RKO (cell line): ENCODE results near the gene SNRPA1.
A peak's percentile ranks its signal among the peaks of the same experiment; 100 is the strongest.
"Not testable (repeated sequence)": the region's sequence is repeated elsewhere in the genome, so short reads cannot be mapped to it uniquely, and the experiment has no call there.

Source experiments
- DNase-seq: peaks from one replicate; pipeline ENCODE4 v3.0.0-alpha.2; 2016; ENCODE audit warnings: low spot score

Gene SNRPA1

DNA sequence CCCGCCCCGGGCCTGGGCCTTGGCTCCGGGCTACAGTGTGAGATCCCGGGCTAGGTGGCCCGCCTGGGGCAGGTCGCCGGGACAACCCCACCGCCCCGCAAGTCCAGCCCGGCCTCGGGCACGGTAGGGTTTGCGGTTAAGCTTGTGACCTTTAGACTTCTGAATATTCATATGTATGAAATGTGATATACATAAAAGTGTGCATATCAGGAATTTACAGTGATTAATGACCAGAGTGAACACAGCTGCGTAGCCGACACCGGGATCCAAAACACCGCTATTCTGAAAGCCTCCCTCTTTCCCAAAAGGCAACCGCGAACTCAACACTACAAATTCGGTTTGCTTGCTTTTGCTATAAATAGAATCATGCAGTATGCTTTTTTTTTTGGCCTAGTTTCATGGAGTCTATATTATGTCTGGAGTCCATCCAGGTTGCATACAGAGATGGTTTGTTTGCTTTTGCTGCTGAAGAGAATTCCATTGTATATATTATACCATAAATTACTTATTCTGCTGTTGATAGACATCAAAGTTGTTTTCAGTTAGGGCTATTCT is 636 bp upstream of the SNRPA1 start:
- DNase-seq, result peak; percentile 65

DNA sequence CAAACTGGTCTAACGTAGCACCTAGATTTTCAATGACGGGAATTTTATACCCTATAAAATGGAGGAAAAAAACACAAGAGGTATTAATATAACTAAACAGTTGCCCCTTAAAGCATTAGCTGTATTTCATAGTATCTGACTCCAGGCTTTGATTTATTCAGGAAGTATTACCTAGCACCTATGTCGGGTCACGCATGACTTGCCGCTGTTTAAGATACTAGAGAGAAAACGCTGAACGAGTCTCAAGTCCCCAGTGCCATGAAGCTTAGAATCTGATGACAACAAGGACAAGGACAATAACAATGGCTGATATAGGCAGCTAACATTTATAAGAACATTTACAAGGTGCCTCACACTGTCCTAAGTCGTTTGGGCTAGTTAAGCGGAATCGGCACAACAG is 1.9 kb downstream of the SNRPA1 start:
- peak; percentile 40 for DNase-seq

DNA sequence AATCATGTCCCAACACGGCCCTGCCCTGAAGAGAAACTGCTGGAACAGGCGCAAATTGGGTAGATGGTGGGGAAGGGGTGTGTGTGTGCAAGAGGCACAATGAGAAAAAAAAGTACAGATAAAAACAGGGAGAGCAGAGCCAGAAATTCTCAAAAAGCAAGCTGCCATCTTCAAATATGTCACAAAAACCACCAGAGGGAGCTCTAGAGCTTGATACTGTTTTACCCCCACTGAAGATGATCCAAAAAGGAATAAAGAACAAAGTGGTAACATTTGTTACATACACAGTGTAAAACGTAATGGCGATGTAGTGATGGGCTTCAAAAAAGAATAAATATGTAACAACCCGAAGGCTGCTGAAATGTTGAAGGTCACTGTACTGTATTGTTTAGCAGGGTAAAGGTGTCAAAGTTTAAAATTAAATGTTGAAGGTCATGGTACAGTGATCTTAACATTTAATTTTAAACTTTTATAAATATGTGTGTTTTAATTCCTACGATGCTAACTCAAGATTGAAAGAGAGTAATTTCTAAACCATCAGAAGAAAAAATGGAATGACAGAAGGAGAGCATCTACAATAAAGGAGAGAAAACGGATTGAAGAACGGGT is 6.0 kb downstream of the SNRPA1 start:
- DNase-seq, result peak; percentile 74

DNA sequence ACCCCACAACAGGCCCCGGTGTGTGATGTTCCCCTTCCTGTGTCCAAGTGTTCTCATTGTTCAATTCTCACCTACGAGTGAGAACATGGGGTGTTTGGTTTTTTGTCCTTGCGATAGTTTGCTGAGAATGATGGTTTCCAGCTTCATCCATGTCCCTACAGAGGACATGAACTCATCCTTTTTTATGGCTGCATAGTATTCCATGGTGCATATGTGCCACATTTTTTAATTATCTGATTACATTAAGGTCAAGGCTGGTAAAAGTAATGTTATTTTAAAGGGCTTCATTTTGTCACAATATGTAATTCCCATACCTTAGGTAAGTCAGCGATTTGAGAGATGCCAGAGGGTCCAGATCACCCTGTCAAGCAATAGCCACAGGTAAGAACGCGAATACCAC is 7.7 kb downstream of the SNRPA1 start:
- DNase-seq, result not testable (repeated sequence)

DNA sequence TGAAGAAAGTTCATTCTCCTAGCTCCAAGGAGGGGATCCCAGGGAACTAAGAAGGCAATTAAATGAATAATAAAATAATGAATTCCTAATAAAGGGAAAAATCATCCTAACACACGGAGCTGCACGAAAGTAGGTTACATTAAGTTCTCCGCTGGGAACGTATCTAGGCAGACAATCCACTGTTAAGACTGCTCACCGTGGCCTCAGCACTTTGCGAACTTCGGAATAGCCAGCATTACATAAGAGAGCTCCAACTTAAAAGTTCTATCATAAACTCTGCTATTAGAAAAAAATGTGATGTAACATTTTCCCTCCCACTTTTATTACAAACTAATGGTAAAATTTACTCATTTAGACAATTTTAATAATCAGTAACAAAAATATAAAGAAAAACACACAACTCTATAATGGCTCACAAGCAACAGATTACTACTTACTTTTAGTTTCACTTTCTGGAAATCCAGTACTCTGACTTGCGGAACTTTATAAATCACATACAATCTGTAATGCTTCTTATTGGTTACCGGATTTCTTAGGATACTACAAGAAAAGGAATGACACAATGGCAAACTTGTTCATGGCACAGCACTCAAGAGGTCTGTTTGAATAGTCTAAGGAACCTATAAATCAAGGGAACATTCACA is 8.5 kb downstream of the SNRPA1 start:
- DNase-seq, result no peak

DNA sequence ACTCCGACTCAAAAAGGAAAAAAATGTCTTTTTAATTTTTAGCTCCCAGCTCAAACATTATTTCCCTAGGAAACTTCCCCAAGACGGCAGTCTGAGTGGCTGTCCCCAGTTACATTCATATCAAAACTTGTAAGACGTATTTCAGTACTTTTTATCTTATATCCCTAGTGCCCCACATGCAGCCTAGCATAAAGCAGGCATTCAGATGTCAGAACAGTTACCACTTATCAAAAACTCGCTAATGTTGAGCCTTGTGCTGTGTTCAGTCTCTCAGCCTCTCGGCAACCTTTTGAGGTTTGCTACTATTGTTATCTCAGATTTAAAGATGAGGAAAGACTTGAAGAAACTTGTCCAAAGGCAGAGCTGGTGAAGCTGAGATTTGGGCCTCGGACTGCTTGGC is 11.1 kb downstream of the SNRPA1 start:
- DNase-seq, result no peak

DNA sequence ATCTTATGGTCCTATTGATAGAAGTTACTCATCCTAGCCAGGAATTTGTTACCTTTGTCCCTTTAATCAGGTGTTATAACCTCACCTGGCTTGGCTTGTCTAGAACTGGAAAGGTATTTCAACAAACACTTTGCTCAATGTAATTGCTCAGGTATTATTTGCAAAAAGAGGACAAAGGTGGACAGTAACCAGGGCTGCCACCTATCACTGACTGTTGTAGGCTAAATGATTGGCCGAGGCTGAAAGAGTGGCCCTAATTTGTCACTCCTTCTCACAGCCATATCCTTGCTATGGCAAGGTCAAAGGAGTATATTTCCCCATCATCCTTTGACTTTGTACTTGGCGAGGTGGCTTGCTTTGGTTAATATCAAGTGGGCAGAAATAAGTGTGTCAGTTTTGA is 15.0 kb downstream of the SNRPA1 start:
- DNase-seq, result no peak

DNA sequence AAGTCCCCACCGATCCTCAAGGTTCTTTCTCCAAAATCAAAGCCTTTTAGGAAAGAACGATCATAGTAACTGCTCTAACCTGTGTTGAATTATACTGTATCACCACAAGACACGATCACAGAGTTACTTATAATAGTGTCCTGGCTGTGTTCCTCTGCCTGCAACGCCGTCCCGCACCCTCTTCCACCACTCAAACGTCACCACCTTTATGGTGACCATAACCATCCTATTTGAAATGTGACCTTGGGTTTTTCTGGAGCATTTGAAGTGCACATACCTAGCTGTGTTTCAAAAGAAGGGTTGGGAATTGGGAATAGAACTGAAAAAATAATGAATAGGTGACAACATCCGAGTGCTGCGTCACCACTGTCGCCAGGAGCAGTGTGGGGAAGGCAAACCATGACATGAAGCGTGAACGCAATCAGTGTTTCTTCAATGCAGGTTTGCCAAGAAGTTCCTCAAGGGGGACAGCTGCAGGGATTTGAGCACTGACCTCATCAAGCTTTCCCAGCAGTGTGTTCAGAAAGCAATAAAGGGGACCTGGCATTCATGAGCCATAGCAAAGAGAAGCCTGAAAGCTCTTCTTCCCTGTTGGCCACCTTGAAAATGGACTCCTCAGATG is 17.0 kb downstream of the SNRPA1 start:
- DNase-seq, result peak; percentile 49

DNA sequence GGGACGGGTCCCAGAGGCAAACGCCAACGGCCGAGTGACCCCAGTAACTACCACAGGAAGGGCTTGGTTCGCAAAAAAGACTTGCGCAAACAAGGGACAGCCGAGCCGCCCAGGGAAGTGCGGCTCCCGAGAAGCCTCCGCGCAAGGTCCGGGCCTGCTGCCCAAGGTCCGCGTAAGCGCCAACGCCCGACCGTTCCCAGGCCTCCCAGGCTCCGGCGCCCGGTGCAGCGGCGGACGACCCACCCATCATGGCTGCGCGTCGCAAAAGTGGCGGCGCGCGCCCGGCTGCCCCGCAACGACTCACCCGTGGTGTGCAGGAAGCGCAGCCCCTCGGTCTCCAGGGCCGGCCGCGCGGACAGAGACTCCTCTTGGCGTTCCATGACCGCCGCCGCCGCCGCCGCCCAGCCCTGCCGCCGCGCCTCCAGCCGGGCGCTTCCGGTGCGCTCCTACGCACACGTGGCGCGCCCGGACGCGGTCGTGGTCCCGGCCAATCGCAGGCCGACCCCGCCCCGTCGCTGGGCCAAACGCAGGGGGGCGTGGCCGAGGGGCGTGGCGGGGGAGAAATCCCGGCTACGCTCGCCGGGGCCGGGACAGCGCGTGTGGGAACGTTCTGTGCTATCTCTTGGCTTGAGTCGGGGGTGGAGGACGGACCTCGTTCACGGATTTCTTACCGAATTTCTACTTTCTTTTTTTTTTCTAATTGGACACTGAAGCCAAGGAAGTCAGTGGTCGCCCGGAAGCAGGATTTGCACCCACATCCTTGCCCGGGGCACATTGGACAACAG is 17.8 kb downstream of the SNRPA1 start, which contains the start of gene SELENOS:
SELENOS (minus strand) TSS at position 448 of the 785 bp plus-strand sequence; CDS start at position 380, 68 bp downstream.
- peak; percentile 90 for DNase-seq

DNA sequence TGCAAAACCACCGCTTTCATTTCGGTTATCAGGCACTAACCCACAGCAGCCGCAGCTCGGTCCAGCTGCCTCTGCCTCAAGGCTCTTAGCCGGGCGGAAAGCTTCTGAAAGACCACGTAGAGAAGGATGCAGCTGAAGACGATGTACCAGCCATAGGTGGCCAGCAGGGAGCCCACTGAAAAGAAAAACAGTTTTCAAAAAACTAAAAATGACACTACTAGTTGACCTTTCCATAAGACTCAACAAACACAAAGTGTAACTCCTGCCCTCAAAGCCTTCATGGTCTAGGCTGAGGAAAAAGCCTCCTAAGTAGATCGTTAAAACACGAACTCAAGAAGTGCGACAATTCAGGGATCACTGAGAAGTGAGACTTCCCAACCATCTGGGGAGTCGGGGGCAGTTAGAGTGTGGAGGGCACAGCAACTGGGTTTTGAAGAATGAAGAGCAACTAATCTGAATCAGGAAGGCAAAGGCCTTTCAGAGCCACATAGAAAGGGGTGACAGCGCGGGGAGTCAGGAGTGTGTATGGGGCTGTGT is 18.5 kb downstream of the SNRPA1 start:
- peak; percentile 70 for DNase-seq

DNA sequence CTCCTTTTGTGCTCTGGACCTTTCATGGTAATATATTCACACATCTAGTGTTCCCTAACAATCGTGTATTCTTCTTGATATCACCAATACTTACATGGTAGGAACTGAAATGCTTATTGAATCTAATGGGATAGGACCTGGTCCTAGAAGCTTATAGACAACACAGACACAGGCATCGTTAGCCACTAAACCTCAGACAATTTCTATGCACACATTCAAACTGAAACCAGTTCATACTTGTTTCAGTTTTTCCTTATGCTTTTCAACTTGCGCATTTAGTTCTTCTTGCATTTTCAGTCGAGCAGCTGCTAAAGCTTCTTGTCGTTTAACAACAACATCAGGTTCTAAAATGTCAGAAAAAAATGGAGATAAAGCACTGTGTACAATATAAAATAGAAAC is 20.0 kb downstream of the SNRPA1 start:
- no peak for DNase-seq

DNA sequence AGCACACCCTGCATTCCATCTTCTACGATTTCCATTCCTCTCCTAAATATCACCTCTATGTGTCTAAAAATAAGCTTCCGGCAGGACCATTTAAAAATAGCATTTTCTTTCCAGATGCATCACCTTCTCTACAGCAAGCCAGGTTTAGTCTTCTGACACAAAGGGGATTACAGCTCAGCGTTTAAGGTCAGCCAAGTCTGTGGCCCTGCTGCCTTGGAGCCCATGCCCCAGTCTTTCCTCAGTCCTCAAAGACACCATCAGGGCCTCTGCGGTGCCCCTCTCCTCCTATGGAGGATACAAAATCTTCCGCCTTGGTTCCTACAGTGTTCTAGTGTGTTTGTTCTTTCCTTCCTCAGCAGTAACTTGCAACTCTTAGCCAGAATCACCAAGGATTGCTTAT is 21.5 kb downstream of the SNRPA1 start:
- no peak for DNase-seq

DNA sequence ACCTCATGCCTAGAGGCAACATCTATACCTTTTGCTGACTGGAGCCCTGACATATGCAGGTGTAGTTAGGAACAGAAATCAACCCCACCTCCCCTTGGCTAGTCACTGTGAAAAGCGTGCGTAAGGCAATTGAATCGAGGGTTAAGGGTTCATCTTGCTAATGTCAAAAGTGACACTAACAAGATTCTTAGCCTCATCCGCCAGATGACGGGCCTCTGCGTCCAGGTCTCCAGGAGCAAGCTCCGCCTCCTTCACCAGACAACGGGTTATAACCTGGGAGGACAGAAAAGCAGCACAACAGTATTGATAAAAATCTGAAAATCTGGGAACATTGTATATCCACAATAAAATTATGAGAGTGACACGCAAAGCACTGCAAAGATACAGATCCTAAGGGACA is 22.5 kb downstream of the SNRPA1 start:
- no peak for DNase-seq

DNA sequence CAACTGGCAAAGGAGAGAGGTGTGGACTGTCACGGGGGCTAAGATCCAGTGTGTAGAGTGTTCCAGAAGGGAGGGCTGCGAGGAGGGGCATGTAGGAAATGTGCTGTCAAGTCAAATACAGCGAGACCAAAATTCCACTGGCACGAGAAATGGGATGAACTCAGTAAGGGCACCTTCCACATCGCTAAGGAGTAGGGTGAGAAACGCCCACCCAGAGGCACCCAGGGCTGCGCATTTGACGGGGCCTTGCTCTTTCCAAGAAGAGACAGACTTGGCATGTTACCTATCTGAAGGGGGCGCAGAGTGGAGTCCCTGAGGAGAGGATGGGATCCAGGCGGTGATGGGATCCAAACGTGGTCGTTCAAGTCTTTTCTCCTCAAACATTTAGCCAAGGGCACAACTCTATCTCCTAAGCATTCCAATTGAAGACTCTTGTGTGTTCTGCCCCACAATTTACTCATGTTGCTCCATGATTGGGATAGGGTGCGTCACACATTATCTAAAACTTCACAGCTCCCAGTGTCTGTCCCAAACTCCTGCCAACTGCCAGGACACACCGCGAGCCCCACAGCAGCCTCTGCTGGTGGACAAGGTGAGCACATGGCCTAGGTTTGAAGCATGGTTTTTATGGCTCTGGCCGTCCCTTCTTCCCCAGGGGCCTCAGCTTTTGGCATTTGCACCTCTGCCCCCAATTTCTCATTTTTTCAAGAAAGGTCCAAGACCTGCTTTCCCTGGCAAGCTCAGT is 25.4 kb downstream of the SNRPA1 start:
- no peak for DNase-seq

DNA sequence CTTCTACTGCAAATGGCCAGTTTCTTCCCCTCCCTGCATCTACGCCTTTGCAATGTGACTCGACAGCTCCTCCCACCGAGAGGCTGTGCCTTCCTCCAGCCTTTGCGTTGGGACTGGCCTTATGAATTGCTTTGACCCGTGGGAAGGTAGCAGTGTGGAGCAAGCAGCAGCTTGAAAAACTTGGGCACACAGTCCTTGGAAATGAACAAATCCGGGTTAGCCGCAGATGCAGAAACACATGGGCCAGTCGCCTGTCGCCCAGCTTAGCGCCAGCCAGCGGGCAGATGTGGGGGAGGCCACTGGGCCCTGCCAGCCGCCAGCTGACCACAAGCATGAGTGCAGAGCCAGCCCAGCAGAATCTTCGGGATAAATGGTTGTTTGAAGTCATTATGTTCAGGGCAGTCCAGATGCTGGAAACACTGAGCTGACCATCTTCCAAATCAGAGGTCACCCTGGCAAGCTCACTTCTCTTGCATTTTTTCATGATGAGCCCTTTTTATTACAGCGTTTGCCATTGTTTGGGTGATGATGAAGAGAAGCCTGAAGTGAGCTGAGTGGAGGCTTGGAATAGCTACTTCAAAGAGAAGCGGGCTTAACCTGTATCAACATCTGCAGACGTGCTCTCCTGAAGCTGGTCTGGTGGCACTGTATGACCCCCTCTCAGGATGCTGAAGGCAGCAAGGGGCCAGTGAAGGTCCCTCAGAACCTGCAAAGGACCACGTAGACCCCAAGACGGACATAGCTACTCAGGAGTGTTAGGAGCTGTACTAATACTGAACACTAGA is 27.5 kb downstream of the SNRPA1 start:
- DNase-seq, result no peak

DNA sequence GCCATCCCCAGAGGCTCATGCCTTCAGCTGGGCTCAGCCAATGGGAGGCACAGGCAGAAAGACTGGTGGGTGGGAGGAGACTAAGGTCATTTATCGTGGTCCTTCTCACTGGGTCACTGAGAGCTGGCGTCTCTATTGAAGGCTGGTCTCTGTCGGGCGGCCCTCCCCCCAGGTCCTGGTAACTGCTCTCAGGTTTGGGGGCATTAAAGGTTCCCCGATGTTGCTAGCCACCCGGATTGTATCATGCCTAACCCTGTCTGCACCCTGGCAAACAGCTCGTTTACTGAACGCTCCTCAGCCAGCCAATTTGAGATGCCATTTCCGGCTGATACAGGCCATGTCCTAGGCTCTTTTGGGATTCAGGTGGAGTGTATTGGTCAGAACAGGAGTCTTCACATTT is 28.3 kb downstream of the SNRPA1 start:
- no peak for DNase-seq

DNA sequence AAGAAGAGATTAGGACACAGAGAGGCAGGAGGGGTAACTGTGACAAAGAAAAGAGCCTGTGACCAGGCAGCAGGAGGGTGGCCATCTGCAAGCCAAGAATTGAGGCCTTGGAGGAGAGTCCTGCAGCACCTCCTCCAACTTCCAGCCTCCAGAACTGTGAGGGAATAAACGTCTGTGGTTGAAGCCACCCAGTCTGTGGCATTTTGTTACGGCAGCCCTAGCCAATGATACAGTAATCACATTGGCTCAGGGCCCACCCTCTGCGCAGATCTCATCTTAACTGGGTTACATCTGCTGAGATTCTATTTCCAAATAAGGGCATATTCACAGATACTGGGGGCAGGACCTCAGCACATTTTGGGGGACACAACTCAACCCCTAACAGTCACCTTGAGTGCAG is 29.0 kb downstream of the SNRPA1 start:
- DNase-seq, result no peak

DNA sequence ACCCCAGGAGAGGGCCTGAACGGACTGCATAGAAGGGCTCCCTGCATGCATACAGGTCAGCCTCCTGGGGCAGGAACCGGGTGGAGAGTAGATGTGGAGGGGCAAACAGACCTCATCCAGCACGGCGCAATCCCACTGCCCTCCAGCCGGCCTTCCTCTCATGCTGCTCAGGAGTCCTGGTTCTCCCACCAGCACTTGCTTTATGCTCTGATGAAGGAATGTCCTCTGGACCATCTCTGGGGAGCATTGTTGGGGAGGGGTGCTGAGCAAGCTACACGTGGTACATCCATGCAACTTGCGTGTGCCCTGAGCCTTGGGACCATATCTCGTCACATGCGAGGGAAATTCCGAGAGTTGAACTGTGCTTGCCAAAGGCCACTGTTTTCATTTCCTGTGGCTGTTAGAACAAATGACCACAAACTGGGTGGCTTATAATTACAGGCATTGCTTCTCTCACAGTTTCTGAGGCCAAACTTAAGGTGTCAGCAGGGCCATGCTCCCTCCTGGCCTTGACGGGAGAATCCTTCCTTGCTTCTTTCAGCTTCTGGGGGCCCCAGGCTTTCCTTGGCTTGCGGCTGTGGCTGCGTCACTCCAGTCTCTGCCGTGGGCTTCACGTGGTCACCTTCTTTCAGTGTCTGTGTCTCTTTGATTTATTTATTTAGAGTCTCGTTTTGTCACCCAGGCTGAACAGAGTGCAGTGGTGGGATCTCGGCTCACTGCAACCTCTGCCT is 30.0 kb downstream of the SNRPA1 start:
- no peak for DNase-seq

DNA sequence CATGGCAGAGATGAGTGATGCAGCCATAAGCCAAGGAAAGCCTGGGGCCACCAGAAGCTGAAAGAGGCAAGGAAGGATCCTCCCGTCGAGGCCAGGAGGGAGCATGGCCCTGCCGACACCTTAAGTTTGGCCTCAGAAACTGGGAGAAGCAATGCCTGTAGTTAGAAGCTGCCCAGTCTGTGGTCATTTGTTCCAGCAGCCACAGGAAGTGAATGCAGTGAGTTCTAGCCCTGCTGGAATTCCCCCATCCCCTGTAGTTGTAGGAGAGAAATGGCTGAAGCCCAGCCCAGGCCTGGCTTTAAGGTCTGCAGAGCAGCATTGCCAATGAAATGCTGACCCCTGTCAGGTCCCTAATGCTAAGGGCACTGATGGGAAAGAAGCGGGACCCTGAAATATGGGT is 31.0 kb downstream of the SNRPA1 start:
- DNase-seq, result no peak

DNA sequence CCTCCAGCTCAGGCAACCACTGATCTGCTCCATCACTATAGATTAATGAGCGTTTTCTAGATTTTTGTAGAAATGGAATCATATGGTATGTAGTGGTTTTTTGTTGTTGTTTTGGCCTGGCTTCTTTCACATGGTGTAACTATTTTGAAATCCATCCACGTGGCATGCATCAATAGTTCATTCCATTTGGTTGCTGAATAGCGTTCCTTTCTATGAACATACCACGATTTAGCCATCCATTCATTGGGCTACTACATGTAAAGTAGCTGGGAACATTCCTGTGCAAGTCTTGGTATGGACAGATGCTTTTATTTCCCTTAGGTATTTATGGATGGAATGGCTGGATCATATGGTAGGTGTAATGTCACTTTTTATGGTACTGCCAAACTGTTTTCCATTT is 32.5 kb downstream of the SNRPA1 start:
- no peak for DNase-seq
